GM10266 (cell line): ENCODE results near the gene PYGM.

Source experiments
- DNase-seq: peaks from one replicate; pipeline ENCODE4 v3.0.0; 2012; ENCODE audit errors: extremely low spot score
- CTCF ChIP-seq: IDR thresholded peaks from 2 replicates; pipeline ENCODE4 v1.5.1; 2012; ENCODE audit warnings: mild to moderate bottlenecking, low read depth; ENCODE audit not compliant: control insufficient read depth, insufficient read depth; ENCODE audit errors: missing control alignments

PYGM gene

GRCh38 chr11:64755681-64756361, 4.0 kb downstream of the PYGM start:
- no peak for DNase-seq
- TF ChIP-seq CTCF: no peak

GRCh38 chr11:64754919-64755662, 4.7 kb downstream of the PYGM start:
- TF ChIP-seq CTCF: no peak
- DNase-seq: no peak

GRCh38 chr11:64754124-64754918, 5.5 kb downstream of the PYGM start:
- no peak for TF ChIP-seq CTCF
- DNase-seq: no peak

- TF ChIP-seq CTCF: no peak
- DNase-seq: no peak
Observed at GRCh38 chr11:64753380-64754123, 6.2 kb downstream of the PYGM start.

- DNase-seq: no peak
- no peak for TF ChIP-seq CTCF
Observed at GRCh38 chr11:64753019-64753379, 6.8 kb downstream of the PYGM start.

GRCh38 chr11:64752175-64752970, 7.4 kb downstream of the PYGM start:
- TF ChIP-seq CTCF: no peak
- DNase-seq: no peak
